ENCODE data around the gene HYCC2.

- TF ChIP-seq POLR2A (IDR thresholded peaks at IDR 0.05) (no peak), CTCF (IDR thresholded peaks at IDR 0.05) (no peak)
These were observed 39.6 kb upstream of the HYCC2 start for GRCh38 chr2:201111096-201111495.

All from vagina (tissue), 2 donors.